HG03432 (cell line): ENCODE data around the gene ARVCF.

ENCODE experiments used
- ATAC-seq: cut with Tn5 transposase; IDR thresholded peaks from one replicate; pipeline ENCODE4 v1.9.1; 2021; ENCODE audit warnings: mild to moderate bottlenecking, moderate library complexity; ENCODE audit not compliant: unreplicated experiment

The ARVCF gene, protein sequence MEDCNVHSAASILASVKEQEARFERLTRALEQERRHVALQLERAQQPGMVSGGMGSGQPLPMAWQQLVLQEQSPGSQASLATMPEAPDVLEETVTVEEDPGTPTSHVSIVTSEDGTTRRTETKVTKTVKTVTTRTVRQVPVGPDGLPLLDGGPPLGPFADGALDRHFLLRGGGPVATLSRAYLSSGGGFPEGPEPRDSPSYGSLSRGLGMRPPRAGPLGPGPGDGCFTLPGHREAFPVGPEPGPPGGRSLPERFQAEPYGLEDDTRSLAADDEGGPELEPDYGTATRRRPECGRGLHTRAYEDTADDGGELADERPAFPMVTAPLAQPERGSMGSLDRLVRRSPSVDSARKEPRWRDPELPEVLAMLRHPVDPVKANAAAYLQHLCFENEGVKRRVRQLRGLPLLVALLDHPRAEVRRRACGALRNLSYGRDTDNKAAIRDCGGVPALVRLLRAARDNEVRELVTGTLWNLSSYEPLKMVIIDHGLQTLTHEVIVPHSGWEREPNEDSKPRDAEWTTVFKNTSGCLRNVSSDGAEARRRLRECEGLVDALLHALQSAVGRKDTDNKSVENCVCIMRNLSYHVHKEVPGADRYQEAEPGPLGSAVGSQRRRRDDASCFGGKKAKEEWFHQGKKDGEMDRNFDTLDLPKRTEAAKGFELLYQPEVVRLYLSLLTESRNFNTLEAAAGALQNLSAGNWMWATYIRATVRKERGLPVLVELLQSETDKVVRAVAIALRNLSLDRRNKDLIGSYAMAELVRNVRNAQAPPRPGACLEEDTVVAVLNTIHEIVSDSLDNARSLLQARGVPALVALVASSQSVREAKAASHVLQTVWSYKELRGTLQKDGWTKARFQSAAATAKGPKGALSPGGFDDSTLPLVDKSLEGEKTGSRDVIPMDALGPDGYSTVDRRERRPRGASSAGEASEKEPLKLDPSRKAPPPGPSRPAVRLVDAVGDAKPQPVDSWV

DNA sequence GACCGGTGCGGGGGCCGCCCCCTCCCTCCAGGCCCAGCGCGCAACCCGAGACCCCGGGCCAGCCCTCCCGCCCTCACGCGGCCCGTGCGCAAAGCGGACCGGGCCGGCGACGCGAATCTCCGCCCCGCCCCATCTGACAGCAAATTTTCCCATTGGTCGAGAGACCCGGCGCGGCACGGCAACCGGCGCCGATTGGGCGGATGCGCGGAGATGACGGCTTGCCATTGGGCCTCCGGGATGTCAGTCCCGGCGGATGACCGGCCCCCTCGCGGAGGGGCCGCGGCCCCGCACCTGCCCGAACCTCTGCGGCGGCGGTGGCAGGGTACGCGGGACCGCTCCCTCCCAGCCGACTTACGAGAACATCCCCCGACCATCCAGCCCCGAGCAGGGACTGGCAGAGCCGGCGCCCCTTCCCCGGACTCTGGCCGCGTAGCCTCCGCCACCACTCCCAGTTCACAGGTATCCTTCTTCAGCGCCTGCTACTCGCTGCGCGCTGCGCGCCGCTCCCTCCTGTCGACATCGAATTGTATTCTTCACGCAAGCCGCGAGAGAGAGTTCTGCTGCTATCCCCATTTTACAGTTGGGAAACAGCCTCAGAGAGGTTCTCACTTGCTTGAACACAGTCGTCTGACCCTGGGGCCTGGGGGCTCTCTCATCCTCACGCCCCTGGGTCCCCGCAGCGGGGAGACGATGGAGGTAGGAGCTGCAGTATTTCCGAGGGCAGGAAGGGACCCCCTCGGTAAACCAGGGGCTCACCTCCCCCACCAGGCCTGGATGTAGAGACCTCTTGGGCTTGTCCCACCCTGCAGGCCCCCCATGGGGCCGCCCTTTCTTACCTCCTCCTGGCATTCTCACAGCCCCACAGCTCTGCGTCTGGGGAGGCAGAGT lies at the start of gene ARVCF:
Gene ARVCF, minus strand, starts transcription at position 90 of the 888 bp plus-strand sequence. CDS start 26,029 bp downstream, outside the sequence.
- ATAC-seq, result peak; percentile 62

DNA sequence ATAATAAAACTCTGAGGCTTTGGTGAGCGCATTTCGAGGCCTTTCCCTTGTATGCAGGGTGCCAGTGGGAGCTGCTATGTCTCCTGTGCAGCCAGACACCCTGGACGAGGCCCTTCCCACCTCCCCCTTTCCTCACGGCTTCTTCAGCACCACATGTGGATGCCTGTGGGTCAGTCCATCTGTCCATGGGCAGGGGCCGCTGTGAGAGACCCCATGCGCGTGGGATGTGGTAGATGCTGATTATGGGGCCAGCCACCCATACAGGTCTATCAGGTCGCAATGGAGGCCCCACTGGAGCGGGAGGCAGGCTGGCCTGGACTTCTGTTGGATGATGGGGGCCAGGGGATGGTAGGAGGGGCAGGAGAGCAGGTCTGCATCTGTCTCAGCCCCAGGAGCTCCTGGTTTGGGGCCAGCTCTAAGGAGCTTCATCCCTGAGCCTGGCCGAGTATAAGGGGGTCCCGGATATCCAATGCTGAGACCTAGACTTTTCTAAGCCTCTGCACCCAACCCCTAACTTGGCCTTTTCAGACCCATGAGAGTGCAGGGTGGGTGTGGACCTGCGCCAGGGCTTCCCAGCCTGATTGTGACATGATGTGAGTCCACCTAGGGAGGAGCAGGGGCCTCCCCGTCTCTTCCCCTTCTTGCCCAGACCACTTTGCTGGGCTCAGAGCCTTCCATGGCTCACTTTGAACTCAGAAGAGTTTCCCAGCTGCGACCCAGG lies 49.4 kb upstream of the ARVCF start:
- no peak for ATAC-seq

GRCh38 chr22:20064545-20065262 lies 48.1 kb upstream of the ARVCF start:
- ATAC-seq, result no peak

DNA sequence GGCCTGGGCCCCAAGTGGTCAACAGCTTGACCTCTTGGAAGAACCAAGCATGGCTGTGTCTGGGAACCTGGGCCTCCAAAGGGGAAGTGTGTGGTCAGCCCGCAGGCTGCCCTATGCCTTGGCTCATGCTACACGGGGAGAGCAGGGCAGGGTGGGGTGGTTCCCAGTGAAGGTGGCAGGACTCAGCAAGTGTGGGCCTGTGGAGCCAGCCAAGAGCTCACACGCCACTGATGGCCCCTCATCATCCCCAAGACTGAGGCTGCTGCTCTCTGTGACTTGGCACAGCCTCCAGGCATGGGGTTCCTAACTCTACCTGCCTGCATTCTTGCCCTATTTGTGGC lies 47.5 kb upstream of the ARVCF start:
- ATAC-seq, result no peak

DNA sequence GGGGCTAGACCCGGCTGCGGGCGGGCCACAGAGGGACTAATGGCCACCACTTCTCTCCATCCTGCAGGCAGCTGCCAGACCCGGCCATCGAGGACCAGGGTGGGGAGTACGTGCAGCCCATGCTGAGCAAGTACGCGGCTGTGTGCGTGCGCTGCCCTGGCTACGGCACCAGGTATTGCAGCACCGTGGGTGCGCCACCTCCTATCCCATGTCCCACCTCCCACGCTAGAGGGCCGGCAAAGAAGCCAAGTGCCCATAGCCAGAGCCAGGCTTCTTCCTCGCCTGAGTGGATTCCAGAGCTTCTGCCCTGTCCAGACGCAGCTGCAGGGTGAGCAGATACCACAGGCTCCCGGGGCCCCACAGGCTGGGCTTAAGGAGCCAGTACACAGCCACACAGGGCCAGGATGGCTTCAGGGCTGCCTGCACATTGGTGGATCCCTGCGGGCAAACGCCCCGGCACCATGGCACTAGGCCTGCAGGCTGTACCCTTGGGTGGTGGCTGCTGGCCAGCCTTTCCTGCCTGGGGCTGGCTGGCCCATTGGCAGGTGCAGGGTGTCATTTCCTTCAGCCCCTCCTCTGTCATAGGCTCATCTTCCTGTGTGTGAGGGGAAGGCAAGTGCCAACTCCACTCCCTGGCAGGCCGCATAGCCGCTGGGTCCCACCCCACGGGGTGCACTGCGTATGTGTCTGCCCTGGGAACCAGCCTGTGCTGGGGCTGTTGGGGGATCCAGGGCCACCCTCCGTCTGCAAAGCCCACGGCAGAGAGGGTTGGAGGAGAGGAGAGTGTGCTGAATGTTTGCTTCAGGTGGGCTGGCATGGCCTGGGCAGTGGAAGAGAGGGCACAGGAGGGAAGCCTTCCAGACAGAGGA lies 46.9 kb upstream of the ARVCF start:
- no peak for ATAC-seq

DNA sequence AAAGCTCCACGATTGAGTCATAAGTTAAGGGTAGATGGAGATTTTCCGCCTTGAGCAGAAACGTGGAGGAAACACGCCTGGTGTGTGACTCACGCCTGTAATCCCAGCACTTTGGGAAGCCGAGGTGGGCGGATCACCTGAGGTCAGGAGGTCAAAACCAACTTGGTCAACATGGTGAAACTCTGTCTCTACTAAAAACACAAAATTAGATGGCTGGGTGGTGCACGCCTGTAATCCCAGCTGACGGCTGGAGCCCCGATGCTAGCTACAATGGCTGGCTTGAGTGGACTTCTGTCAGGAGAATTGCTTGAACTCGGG lies 46.1 kb upstream of the ARVCF start:
- ATAC-seq, result no peak

- ATAC-seq, result no peak
Measured at GRCh38 chr22:20062043-20062765, 45.6 kb upstream of the ARVCF start.

GRCh38 chr22:20061481-20061861 lies 44.8 kb upstream of the ARVCF start:
- ATAC-seq, result no peak

- no peak for ATAC-seq
Measured at GRCh38 chr22:20060700-20061480, 44.3 kb upstream of the ARVCF start.

GRCh38 chr22:20058989-20059770 lies 42.6 kb upstream of the ARVCF start:
- ATAC-seq, result no peak

GRCh38 chr22:20057596-20058268 lies 41.1 kb upstream of the ARVCF start:
- no peak for ATAC-seq

GRCh38 chr22:20056696-20057386 lies 40.2 kb upstream of the ARVCF start:
- no peak for ATAC-seq

DNA sequence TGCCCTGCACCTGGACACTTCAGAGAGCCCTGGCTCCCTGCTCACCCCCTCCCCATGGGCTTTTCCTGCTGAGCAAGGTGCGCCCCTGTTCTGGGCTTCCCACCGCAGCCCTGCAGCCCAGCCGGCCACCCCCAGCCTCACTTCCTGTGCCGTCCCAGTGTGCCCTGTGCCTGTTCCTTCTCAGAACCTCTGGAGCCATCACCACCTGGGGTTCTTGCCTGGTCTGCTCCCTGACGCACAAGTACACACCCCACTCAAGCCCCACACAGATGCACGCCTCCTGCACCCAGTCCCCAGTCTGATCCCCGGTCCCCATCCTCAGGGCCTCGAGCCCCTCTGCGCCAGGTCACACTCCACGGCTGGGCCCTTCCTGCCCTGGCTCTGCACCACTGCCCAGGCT lies 39.5 kb upstream of the ARVCF start:
- ATAC-seq, result no peak

GRCh38 chr22:20055654-20056053 lies 39.0 kb upstream of the ARVCF start:
- ATAC-seq, result no peak

DNA sequence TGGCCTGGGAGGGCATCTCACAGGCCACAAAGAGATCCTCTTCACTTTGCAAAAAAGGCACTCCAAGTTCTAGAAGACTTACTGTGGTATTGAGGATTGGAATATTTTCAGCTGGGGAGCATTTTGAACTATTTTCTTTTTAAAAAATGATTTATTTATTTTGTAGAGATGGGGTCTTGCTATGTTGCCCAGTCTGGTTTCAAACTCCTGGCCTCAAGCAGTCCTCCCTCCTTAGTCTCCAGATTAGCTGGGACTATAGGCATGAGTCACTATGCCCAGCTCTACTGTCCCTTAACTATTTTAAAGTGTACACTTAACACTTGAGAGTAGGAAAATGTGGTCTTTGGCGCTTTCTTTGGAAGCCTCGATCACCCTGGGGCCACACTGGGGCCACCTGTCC lies 38.5 kb upstream of the ARVCF start:
- ATAC-seq, result no peak

GRCh38 chr22:20054485-20054884 lies 37.9 kb upstream of the ARVCF start:
- no peak for ATAC-seq
